HG03139 (cell line): ENCODE data around the gene SHISA5.
"Not testable (repeated sequence)": the region's sequence is repeated elsewhere in the genome, so short reads cannot be mapped to it uniquely, and the experiment has no call there.

Experiments
- ATAC-seq: cut with Tn5 transposase; IDR thresholded peaks from one replicate; pipeline ENCODE4 v1.9.1; 2021; ENCODE audit not compliant: unreplicated experiment

SHISA5 gene

GRCh38 chr3:48461767-48462166, 42.2 kb downstream of the SHISA5 start:
- not testable (repeated sequence) for ATAC-seq

GRCh38 chr3:48460517-48460902, 43.5 kb downstream of the SHISA5 start:
- ATAC-seq = no peak

GRCh38 chr3:48459773-48460516, 44.0 kb downstream of the SHISA5 start:
- ATAC-seq = no peak

GRCh38 chr3:48459331-48459730, 44.6 kb downstream of the SHISA5 start:
- no peak for ATAC-seq

- no peak for ATAC-seq
These were observed 47.5 kb downstream of the SHISA5 start for GRCh38 chr3:48456456-48456855.

GRCh38 chr3:48451270-48451669, 52.7 kb downstream of the SHISA5 start:
- no peak for ATAC-seq

GRCh38 chr3:48446425-48447193, 57.4 kb downstream of the SHISA5 start, which contains the start of gene ATRIP:
Gene ATRIP (plus strand): TSS chr3:48446737. CDS start chr3:48446846, 109 bp downstream.
- ATAC-seq = peak; percentile 80

- no peak for ATAC-seq
These were observed 57.9 kb downstream of the SHISA5 start for GRCh38 chr3:48446043-48446424.

GRCh38 chr3:48445277-48445882, 58.6 kb downstream of the SHISA5 start:
- no peak for ATAC-seq

- ATAC-seq = no peak
These were observed 62.0 kb downstream of the SHISA5 start for GRCh38 chr3:48441940-48442339.

- ATAC-seq = no peak
These were observed 63.4 kb downstream of the SHISA5 start for GRCh38 chr3:48440590-48440958.

GRCh38 chr3:48439820-48440589, 64.0 kb downstream of the SHISA5 start, which contains the start of the genes CCDC51 and TMA7:
Gene CCDC51 (minus strand): TSS chr3:48440119. CDS start chr3:48435128, 4,991 bp downstream.
Gene TMA7 (plus strand): TSS chr3:48440257. CDS start chr3:48440297, 40 bp downstream.
- peak; percentile 87 for ATAC-seq

- ATAC-seq = no peak
These were observed 66.2 kb downstream of the SHISA5 start for GRCh38 chr3:48437812-48438211.

GRCh38 chr3:48436855-48437254, 67.1 kb downstream of the SHISA5 start:
- no peak for ATAC-seq

GRCh38 chr3:48436477-48436787, 67.5 kb downstream of the SHISA5 start:
- ATAC-seq = no peak

- ATAC-seq = no peak
These were observed 68.0 kb downstream of the SHISA5 start for GRCh38 chr3:48435774-48436476.

GRCh38 chr3:48435223-48435595, 68.8 kb downstream of the SHISA5 start:
- ATAC-seq = no peak

- no peak for ATAC-seq
These were observed 69.3 kb downstream of the SHISA5 start for GRCh38 chr3:48434591-48435222.

GRCh38 chr3:48433472-48434118, 70.4 kb downstream of the SHISA5 start:
- ATAC-seq = no peak
